ENCODE measurements around the gene CX3CR1. TPM values are rescaled to one million over a fixed set of nuclear protein-coding genes. Genes with fewer than 3 reads are reported as not detected.

CX3CR1 gene
- total and polyA plus RNA-seq, 9 of the 15 experiments (the other 6 are each of a cell fraction or from before 2014, with no cell fraction given): 0.03 to 0.21 TPM; not detected in 7

DNA sequence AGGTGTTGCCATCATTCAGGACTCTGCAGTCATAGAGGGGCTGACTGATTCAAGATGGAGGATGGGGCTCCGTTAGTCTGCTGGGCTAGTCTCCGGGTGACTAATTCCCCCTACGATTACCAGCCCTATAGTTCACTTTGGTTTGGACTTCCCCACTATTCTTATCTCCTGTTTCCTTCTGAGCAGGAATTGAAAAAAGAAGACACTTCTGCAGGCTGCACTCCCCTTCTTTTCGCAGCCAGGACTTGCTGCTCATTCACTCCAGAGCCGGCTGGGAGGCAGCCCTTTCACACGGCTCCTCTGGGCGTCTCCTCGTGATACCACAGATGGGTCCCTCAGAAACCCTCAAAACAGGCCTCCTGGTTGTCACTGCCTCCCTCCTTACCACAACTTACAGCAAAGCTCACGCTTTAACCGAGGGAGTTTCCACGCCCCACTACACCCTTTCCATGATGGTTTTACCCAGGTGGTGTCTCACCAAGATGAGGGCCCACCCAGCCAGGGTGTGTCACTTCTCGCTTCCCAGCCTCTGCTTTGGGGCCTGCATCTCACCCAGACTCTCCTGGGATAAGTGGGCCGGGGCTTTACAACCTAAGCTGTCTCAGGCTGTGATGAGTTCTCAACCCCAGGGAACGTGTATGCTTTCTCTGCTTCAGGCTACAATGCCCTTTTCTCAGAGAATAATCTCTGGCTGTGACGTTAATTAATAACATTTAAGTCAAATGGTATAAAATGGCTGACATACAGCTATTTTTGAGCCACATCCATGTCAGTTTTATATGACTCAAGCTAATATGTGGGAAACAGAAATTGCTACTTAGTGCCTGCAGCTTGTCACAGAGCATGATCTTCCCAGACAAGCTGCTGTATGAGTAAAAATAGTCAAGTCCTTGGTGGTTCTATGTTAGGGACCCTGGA lies 11.9 kb downstream of the CX3CR1 start (continued):
- TF ChIP-seq, protein P1, sequence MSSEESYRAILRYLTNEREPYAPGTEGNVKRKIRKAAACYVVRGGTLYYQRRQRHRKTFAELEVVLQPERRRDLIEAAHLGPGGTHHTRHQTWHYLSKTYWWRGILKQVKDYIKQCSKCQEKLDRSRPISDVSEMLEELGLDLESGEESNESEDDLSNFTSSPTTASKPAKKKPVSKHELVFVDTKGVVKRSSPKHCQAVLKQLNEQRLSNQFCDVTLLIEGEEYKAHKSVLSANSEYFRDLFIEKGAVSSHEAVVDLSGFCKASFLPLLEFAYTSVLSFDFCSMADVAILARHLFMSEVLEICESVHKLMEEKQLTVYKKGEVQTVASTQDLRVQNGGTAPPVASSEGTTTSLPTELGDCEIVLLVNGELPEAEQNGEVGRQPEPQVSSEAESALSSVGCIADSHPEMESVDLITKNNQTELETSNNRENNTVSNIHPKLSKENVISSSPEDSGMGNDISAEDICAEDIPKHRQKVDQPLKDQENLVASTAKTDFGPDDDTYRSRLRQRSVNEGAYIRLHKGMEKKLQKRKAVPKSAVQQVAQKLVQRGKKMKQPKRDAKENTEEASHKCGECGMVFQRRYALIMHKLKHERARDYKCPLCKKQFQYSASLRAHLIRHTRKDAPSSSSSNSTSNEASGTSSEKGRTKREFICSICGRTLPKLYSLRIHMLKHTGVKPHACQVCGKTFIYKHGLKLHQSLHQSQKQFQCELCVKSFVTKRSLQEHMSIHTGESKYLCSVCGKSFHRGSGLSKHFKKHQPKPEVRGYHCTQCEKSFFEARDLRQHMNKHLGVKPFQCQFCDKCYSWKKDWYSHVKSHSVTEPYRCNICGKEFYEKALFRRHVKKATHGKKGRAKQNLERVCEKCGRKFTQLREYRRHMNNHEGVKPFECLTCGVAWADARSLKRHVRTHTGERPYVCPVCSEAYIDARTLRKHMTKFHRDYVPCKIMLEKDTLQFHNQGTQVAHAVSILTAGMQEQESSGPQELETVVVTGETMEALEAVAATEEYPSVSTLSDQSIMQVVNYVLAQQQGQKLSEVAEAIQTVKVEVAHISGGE (CRISPR knock-in tag; IDR thresholded peaks at IDR 0.05): peak in 1 of 3 experiments; percentile 55; a peak in 1 of 6 replicates
- TF ChIP-seq GABPB1 (CRISPR knock-in tag; IDR thresholded peaks at IDR 0.05) (no peak; the same call in 1 of the 2 replicates), GATA2 (CRISPR knock-in tag; IDR thresholded peaks at IDR 0.05) (no peak; the same call in 1 of the 2 replicates), ZNF140 (CRISPR knock-in tag; IDR thresholded peaks at IDR 0.05) (no peak), MYNN (IDR thresholded peaks at IDR 0.05) (no peak), MYNN (CRISPR knock-in tag; IDR thresholded peaks at IDR 0.05) (no peak), CCNT2 (IDR thresholded peaks at IDR 0.05; ENCODE audit: borderline replicate concordance, extremely low read depth, insufficient read length, low read depth, low read length) (no peak), SRSF7 (optimal IDR thresholded peaks at IDR 0.05; ENCODE audit: low read depth, low read length) (no peak)
- TF ChIP-seq, protein P2, sequence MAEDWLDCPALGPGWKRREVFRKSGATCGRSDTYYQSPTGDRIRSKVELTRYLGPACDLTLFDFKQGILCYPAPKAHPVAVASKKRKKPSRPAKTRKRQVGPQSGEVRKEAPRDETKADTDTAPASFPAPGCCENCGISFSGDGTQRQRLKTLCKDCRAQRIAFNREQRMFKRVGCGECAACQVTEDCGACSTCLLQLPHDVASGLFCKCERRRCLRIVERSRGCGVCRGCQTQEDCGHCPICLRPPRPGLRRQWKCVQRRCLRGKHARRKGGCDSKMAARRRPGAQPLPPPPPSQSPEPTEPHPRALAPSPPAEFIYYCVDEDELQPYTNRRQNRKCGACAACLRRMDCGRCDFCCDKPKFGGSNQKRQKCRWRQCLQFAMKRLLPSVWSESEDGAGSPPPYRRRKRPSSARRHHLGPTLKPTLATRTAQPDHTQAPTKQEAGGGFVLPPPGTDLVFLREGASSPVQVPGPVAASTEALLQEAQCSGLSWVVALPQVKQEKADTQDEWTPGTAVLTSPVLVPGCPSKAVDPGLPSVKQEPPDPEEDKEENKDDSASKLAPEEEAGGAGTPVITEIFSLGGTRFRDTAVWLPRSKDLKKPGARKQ (CRISPR knock-in tag; IDR thresholded peaks at IDR 0.05): no peak
- TF ChIP-seq, protein P3, sequence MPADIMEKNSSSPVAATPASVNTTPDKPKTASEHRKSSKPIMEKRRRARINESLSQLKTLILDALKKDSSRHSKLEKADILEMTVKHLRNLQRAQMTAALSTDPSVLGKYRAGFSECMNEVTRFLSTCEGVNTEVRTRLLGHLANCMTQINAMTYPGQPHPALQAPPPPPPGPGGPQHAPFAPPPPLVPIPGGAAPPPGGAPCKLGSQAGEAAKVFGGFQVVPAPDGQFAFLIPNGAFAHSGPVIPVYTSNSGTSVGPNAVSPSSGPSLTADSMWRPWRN (IDR thresholded peaks at IDR 0.05; ENCODE audit: low read depth): no peak
- TF ChIP-seq, protein P4, sequence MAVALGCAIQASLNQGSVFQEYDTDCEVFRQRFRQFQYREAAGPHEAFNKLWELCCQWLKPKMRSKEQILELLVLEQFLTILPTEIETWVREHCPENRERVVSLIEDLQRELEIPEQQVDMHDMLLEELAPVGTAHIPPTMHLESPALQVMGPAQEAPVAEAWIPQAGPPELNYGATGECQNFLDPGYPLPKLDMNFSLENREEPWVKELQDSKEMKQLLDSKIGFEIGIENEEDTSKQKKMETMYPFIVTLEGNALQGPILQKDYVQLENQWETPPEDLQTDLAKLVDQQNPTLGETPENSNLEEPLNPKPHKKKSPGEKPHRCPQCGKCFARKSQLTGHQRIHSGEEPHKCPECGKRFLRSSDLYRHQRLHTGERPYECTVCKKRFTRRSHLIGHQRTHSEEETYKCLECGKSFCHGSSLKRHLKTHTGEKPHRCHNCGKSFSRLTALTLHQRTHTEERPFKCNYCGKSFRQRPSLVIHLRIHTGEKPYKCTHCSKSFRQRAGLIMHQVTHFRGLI (CRISPR knock-in tag; IDR thresholded peaks at IDR 0.05): no peak
- TF ChIP-seq, protein P5, sequence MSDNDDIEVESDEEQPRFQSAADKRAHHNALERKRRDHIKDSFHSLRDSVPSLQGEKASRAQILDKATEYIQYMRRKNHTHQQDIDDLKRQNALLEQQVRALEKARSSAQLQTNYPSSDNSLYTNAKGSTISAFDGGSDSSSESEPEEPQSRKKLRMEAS (CRISPR knock-in tag; IDR thresholded peaks at IDR 0.05): no peak; the same call in 1 of the 2 replicates
- TF ChIP-seq, protein P6, sequence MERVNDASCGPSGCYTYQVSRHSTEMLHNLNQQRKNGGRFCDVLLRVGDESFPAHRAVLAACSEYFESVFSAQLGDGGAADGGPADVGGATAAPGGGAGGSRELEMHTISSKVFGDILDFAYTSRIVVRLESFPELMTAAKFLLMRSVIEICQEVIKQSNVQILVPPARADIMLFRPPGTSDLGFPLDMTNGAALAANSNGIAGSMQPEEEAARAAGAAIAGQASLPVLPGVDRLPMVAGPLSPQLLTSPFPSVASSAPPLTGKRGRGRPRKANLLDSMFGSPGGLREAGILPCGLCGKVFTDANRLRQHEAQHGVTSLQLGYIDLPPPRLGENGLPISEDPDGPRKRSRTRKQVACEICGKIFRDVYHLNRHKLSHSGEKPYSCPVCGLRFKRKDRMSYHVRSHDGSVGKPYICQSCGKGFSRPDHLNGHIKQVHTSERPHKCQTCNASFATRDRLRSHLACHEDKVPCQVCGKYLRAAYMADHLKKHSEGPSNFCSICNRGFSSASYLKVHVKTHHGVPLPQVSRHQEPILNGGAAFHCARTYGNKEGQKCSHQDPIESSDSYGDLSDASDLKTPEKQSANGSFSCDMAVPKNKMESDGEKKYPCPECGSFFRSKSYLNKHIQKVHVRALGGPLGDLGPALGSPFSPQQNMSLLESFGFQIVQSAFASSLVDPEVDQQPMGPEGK (CRISPR knock-in tag; IDR thresholded peaks at IDR 0.05; ENCODE audit: borderline replicate concordance): no peak
